ENCODE measurements around the gene RAB44.

Gene RAB44

GRCh38 chr6:36752187-36752885 lies 54.7 kb downstream of the RAB44 start:
- no peak overlapping the region for H3K4me2 ChIP-seq (ENCODE audit: low read length)
- H3K27ac ChIP-seq (ENCODE audit: low read depth, low read length) = no peak overlapping the region

GRCh38 chr6:36752886-36753506 lies 55.4 kb downstream of the RAB44 start:
- TF ChIP-seq EZH2phosphoT487 (IDR thresholded peaks at IDR 0.05; ENCODE audit: borderline replicate concordance, low read length) = no peak
- TF ChIP-seq, protein P1, sequence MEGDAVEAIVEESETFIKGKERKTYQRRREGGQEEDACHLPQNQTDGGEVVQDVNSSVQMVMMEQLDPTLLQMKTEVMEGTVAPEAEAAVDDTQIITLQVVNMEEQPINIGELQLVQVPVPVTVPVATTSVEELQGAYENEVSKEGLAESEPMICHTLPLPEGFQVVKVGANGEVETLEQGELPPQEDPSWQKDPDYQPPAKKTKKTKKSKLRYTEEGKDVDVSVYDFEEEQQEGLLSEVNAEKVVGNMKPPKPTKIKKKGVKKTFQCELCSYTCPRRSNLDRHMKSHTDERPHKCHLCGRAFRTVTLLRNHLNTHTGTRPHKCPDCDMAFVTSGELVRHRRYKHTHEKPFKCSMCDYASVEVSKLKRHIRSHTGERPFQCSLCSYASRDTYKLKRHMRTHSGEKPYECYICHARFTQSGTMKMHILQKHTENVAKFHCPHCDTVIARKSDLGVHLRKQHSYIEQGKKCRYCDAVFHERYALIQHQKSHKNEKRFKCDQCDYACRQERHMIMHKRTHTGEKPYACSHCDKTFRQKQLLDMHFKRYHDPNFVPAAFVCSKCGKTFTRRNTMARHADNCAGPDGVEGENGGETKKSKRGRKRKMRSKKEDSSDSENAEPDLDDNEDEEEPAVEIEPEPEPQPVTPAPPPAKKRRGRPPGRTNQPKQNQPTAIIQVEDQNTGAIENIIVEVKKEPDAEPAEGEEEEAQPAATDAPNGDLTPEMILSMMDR (IDR thresholded peaks at IDR 0.05; ENCODE audit: low read depth, low read length, poor library complexity, severe bottlenecking) = no peak
- Histone ChIP-seq H3K27ac (ENCODE audit: low read depth, low read length) (no peak overlapping the region), H3K4me2 (ENCODE audit: low read length) (no peak overlapping the region)

More at GRCh38 chr6:36752187-36752885, 54.7 kb downstream of the RAB44 start:
- Histone ChIP-seq H3K4me1 (ENCODE audit: control insufficient read depth, low read length) (peaks cover 27% of the 10 kb centered on the region), H4K20me1 (ENCODE audit: control insufficient read depth, insufficient read depth, low read depth, low read length) (no peaks in the 10 kb centered on the region), H3K4me3 (ENCODE audit: low read length) (no peak overlapping the region), H3K9me3 (ENCODE audit: control insufficient read depth, insufficient read depth, low read length) (no peaks in the 10 kb centered on the region), H3F3A (ENCODE audit: control insufficient read depth, insufficient read depth) (no peaks in the 10 kb centered on the region), H3K36me3 (ENCODE audit: control insufficient read depth, low read length) (no peaks in the 10 kb centered on the region), H3K27me3 (ENCODE audit: control insufficient read depth, low read length) (peaks cover 3% of the 10 kb centered on the region; the same call in 1 of the 2 replicates), H3K79me2 (ENCODE audit: control insufficient read depth, low read length) (no peaks in the 10 kb centered on the region), H3K9me2 (replicated peaks; ENCODE audit: control insufficient read depth, low read length) (no peaks in the 10 kb centered on the region)
- TF ChIP-seq EZH2phosphoT487 (IDR thresholded peaks at IDR 0.05; ENCODE audit: borderline replicate concordance, low read length) = no peak

DNA sequence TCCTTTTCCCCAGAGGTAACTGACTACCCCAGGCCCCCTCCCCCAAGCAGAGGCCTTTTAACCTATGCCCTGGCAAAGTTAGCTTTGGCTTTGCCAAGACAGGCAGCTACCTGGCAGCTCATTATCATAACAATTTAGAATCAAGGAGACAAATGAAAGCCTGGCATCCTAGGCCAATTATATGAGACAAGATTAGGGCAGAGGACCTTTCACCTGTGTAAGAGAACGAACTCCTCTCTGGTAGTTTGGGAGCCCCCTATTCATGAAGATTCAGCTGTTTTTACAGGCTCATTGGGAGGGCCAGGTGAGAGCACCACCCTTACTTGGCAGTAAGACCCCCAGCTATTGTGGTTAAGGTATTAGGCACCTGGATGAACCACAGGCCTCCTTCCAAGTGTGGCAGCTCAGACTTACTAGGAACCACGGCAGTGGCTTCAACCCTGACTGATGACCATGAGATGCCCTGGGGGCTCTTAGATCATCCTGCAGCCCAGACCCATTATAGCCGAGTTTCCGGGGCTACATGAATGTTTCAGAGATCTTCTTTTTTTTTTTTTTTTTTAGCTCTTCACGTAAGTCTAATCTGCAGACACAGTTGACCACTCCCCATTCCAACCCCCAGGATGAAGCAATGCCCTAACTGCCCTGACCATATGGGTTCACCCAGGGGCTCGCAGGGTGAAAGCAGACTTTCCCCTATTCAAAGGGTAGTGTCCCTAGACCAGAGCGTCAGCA lies 56.2 kb downstream of the RAB44 start:
- H3K27me3 ChIP-seq (ENCODE audit: control insufficient read depth, low read length) = peaks cover 3% of the 10 kb centered on the region; the same call in 1 of the 2 replicates
- H3K9me2 ChIP-seq (replicated peaks; ENCODE audit: control insufficient read depth, low read length) = no peaks in the 10 kb centered on the region
- no peak overlapping the region for H3K4me2 ChIP-seq (ENCODE audit: low read length)
- TF ChIP-seq EZH2phosphoT487 (IDR thresholded peaks at IDR 0.05; ENCODE audit: borderline replicate concordance, low read length) = no peak
- TF ChIP-seq, protein P1 (IDR thresholded peaks at IDR 0.05; ENCODE audit: low read depth, low read length, poor library complexity, severe bottlenecking) = no peak
- peaks cover 42% of the 10 kb centered on the region for H3K4me1 ChIP-seq (ENCODE audit: control insufficient read depth, low read length)
- H3K36me3 ChIP-seq (ENCODE audit: control insufficient read depth, low read length) = no peaks in the 10 kb centered on the region
- H3K27ac ChIP-seq (ENCODE audit: low read depth, low read length) = no peak overlapping the region
- no peaks in the 10 kb centered on the region for H3K9me3 ChIP-seq (ENCODE audit: control insufficient read depth, insufficient read depth, low read length)
- no peaks in the 10 kb centered on the region for H4K20me1 ChIP-seq (ENCODE audit: control insufficient read depth, insufficient read depth, low read depth, low read length)
- no peaks in the 10 kb centered on the region for H3K79me2 ChIP-seq (ENCODE audit: control insufficient read depth, low read length)
- no peaks in the 10 kb centered on the region for H3F3A ChIP-seq (ENCODE audit: control insufficient read depth, insufficient read depth)
- no peak overlapping the region for H3K4me3 ChIP-seq (ENCODE audit: low read length)

More at GRCh38 chr6:36752886-36753506, 55.4 kb downstream of the RAB44 start:
- Histone ChIP-seq H3K27me3 (ENCODE audit: control insufficient read depth, low read length) (peaks cover 3% of the 10 kb centered on the region; the same call in 1 of the 2 replicates), H3K9me2 (replicated peaks; ENCODE audit: control insufficient read depth, low read length) (no peaks in the 10 kb centered on the region), H3K4me3 (ENCODE audit: low read length) (no peak overlapping the region), H3K4me1 (ENCODE audit: control insufficient read depth, low read length) (peaks cover 33% of the 10 kb centered on the region), H3K36me3 (ENCODE audit: control insufficient read depth, low read length) (no peaks in the 10 kb centered on the region), H3K79me2 (ENCODE audit: control insufficient read depth, low read length) (no peaks in the 10 kb centered on the region), H3F3A (ENCODE audit: control insufficient read depth, insufficient read depth) (no peaks in the 10 kb centered on the region), H4K20me1 (ENCODE audit: control insufficient read depth, insufficient read depth, low read depth, low read length) (no peaks in the 10 kb centered on the region), H3K9me3 (ENCODE audit: control insufficient read depth, insufficient read depth, low read length) (no peaks in the 10 kb centered on the region)
